HCT116 (cell line): Measurements from ENCODE around the gene RAPGEF3. TPM values are rescaled to one million over a fixed set of nuclear protein-coding genes. Genes with fewer than 3 reads are reported as not detected.
A peak's percentile ranks its signal among the peaks of the same experiment; 100 is the strongest.

Experiments used
- ATAC-seq: fragments of 200-7000 bp; cut with Tn5 transposase; 2 replicates; pipeline ENCODE4 v1.9.1; 2020; ENCODE audit warnings: mild to moderate bottlenecking, moderate library complexity
- BruUV-seq: library from RNA; stranded (reverse); fragments of 400-500 nt; replicated peaks from 2 replicates; lab custom pipeline; 2021; lab: Mats Ljungman, UMichigan
- CTCF ChIA-PET: fragments of 300-600 bp; sonication (Branson Sonifier 250); formaldehyde crosslinking; loops from one replicate; lab custom pipeline; 2021; ENCODE audit warnings: antibody characterized with exemption; lab: Charles Lee
- POLR2A ChIA-PET: fragments of 300-600, 350-600 bp; sonication (Branson Sonifier 250); formaldehyde crosslinking; loops from one replicate; lab custom pipeline; 2021; ENCODE audit warnings: antibody characterized with exemption; lab: Charles Lee
- RAD21 ChIA-PET, 2 experiments: fragments of 300-600 bp; sonication (Branson Sonifier 250); formaldehyde crosslinking; loops; one replicate each; lab custom pipeline; 2023; ENCODE audit warnings: low total read pairs in 2 of 2; ENCODE audit not compliant: uncharacterized antibody in 2 of 2, unreplicated experiment in 2 of 2, low non-redundant PET in 1 of 2; lab: Charles Lee
- DNase-seq: peaks from one replicate; pipeline ENCODE4 v3.0.0-alpha.2; 2010; ENCODE audit warnings: low read depth, low spot score
- H2AFZ ChIP-seq: fragments of 200-600 bp; shearing (Covaris generic), sonication (generic); 2 replicates; pipeline ENCODE4 v1.6.1; 2017; ENCODE audit warnings: low read depth, mixed run types, mixed read lengths, antibody characterized with exemption, low read length; ENCODE audit not compliant: poor library complexity, severe bottlenecking
- H3K27ac ChIP-seq: 2 replicates; pipeline ENCODE4 v1.5.1; 2012; ENCODE audit warnings: low read depth, low read length
- H3K27me3 ChIP-seq: fragments of 200-600 bp; sonication (generic); 2 replicates; pipeline ENCODE4 v1.6.1; 2016; ENCODE audit warnings: mixed run types, low read length, mixed read lengths; ENCODE audit not compliant: insufficient read depth
- H3K36me3 ChIP-seq, 2 experiments: fragments of 200-500 bp in 1 of 2; fragments of 200-600 bp in 1 of 2; sonication (Bioruptor generic) in 1 of 2; sonication (generic) in 1 of 2; 2 replicates each; pipeline versions ENCODE4 v1.5.1 to v1.6.1; 2014 to 2016; ENCODE audit warnings: low read length in 2 of 2, inconsistent platforms in 1 of 2, mixed read lengths in 1 of 2, mixed run types in 1 of 2; ENCODE audit not compliant: insufficient read depth in 2 of 2, control insufficient read depth in 1 of 2
- H3K4me1 ChIP-seq, 2 experiments: fragments of 200-600 bp in 1 of 2; sonication (generic) in 1 of 2; 2 replicates each; pipeline versions ENCODE4 v1.5.1 to v1.6.1; 2012 to 2017; ENCODE audit warnings: low read length in 2 of 2, inconsistent platforms in 1 of 2, mild to moderate bottlenecking in 1 of 2, mixed read lengths in 1 of 2, mixed run types in 1 of 2, moderate library complexity in 1 of 2; ENCODE audit not compliant: insufficient read depth in 2 of 2, control insufficient read depth in 1 of 2
- H3K4me2 ChIP-seq: fragments of 200-600 bp; sonication (generic); 2 replicates; pipeline ENCODE4 v1.6.1; 2017; ENCODE audit warnings: mixed run types, low read length, mixed read lengths
- H3K4me3 ChIP-seq, 2 experiments: fragments of 200-600 bp in 1 of 2; sonication (generic) in 1 of 2; replicated peaks in 1 of 2; 2 replicates each; pipeline ENCODE4 v1.5.1; 2011 to 2016; ENCODE audit warnings: low read length in 2 of 2, control low read depth in 1 of 2, low read depth in 1 of 2, mild to moderate bottlenecking in 1 of 2, mixed read lengths in 1 of 2, mixed run types in 1 of 2
- H3K79me2 ChIP-seq: fragments of 200-600 bp; sonication (generic); 2 replicates; pipeline ENCODE4 v1.6.1; 2017; ENCODE audit warnings: mild to moderate bottlenecking, mixed run types, low read length, moderate library complexity, mixed read lengths; ENCODE audit not compliant: insufficient read depth
- H3K9ac ChIP-seq: fragments of 200-600 bp; sonication (generic); 2 replicates; pipeline ENCODE4 v1.6.1; 2016; ENCODE audit warnings: low read length, mixed read lengths
- H3K9me2 ChIP-seq: fragments of 200-600 bp; sonication (generic), shearing (Covaris generic); 2 replicates; pipeline ENCODE4 v1.6.1; 2017; ENCODE audit warnings: mixed run types, mild to moderate bottlenecking, moderate library complexity; ENCODE audit not compliant: insufficient read depth
- H3K9me3 ChIP-seq, 2 experiments: fragments of 200-500 bp in 1 of 2; fragments of 200-600 bp in 1 of 2; sonication (Bioruptor generic) in 1 of 2; sonication (generic) in 1 of 2; 2 replicates each; pipeline ENCODE4 v1.6.1; 2014 to 2017; ENCODE audit warnings: low read length in 2 of 2, mixed read lengths in 2 of 2, inconsistent platforms in 1 of 2, low read depth in 1 of 2, mild to moderate bottlenecking in 1 of 2, mixed run types in 1 of 2, moderate library complexity in 1 of 2; ENCODE audit not compliant: control insufficient read depth in 1 of 2, insufficient read depth in 1 of 2
- H4K20me1 ChIP-seq: fragments of 200-600 bp; sonication (generic), shearing (Covaris generic); 2 replicates; pipeline ENCODE4 v1.6.1; 2017; ENCODE audit warnings: mixed run types, mild to moderate bottlenecking, moderate library complexity; ENCODE audit not compliant: insufficient read depth
- ATF3 ChIP-seq: IDR thresholded peaks from 2 replicates; pipeline ENCODE4 v1.6.1; 2012
- EGR1 ChIP-seq: IDR thresholded peaks from 2 replicates; pipeline ENCODE4 v1.6.1; 2012; ENCODE audit warnings: low read depth
- ELF1 ChIP-seq: IDR thresholded peaks from 2 replicates; pipeline ENCODE4 v1.6.1; 2012; ENCODE audit warnings: low read depth, borderline replicate concordance
- EZH2 ChIP-seq: fragments of 200-600 bp; sonication (generic); IDR thresholded peaks from 2 replicates; pipeline ENCODE4 v1.6.1; 2017; ENCODE audit warnings: antibody characterized with exemption, mixed run types
- FOSL1 ChIP-seq: IDR thresholded peaks from 2 replicates; pipeline ENCODE4 v1.6.1; 2012; ENCODE audit warnings: low read depth
- MAX ChIP-seq: IDR thresholded peaks from 2 replicates; pipeline ENCODE4 v1.6.1; 2012
- POLR2A ChIP-seq: IDR thresholded peaks from 2 replicates; pipeline ENCODE4 v1.7.0; 2011; ENCODE audit warnings: borderline replicate concordance; ENCODE audit not compliant: insufficient read depth, insufficient read length; ENCODE audit errors: extremely low read depth
- RAD21 ChIP-seq: IDR thresholded peaks from 2 replicates; pipeline ENCODE4 v1.6.1; 2012; ENCODE audit warnings: low read depth, mild to moderate bottlenecking
- SP1 ChIP-seq: IDR thresholded peaks from 2 replicates; pipeline ENCODE4 v1.6.1; 2012; ENCODE audit warnings: low read depth
- TCF7L2 ChIP-seq: IDR thresholded peaks from 2 replicates; pipeline ENCODE4 v1.7.0; 2011; ENCODE audit warnings: borderline replicate concordance, inconsistent platforms; ENCODE audit not compliant: insufficient read depth, insufficient read length; ENCODE audit errors: extremely low read depth
- ZFX ChIP-seq: fragments of 450-650 bp; IDR thresholded peaks from 2 replicates; pipeline ENCODE4 v1.6.1; 2017
- ZNF274 ChIP-seq: fragments of 200-500 bp; sonication (Bioruptor generic); IDR thresholded peaks from 2 replicates; pipeline ENCODE4 v1.6.1; 2014; ENCODE audit warnings: mild to moderate bottlenecking, low read depth, low read length, inconsistent platforms
- intact Hi-C: fragments of 100-400 bp; cut with micrococcal nuclease; formaldehyde crosslinking; loops from 2 replicates; pipeline ENCODE4 v1.10.0; 2022
- total RNA-seq: library from RNA; stranded (reverse); gene quantifications from one replicate; pipeline ENCODE4 v1.2.1, GENCODE V29; 2021; ENCODE audit not compliant: unreplicated experiment
- TF ChIP-seq, protein P1 (sequence below), 3 experiments: fragments of 200-600 bp in 1 of 3; sonication (generic) in 1 of 3; IDR thresholded peaks in 2 of 3; conservative IDR thresholded peaks in 1 of 3; 2 replicates each; pipeline ENCODE4 v1.5.1; 2012 to 2017; ENCODE audit warnings: low read depth in 2 of 3, low read length in 2 of 3, antibody characterized with exemption in 1 of 3, borderline replicate concordance in 1 of 3, control low read depth in 1 of 3, mild to moderate bottlenecking in 1 of 3, mixed read lengths in 1 of 3, mixed run types in 1 of 3, moderate library complexity in 1 of 3; ENCODE audit not compliant: insufficient read depth in 1 of 3
- TF ChIP-seq, protein P2 (sequence below): IDR thresholded peaks from 2 replicates; pipeline ENCODE4 v1.6.1; 2012; ENCODE audit warnings: low read depth

RAPGEF3 gene
- total RNA-seq, 1 experiment from 2014 or later: 1.8 TPM

DNA sequence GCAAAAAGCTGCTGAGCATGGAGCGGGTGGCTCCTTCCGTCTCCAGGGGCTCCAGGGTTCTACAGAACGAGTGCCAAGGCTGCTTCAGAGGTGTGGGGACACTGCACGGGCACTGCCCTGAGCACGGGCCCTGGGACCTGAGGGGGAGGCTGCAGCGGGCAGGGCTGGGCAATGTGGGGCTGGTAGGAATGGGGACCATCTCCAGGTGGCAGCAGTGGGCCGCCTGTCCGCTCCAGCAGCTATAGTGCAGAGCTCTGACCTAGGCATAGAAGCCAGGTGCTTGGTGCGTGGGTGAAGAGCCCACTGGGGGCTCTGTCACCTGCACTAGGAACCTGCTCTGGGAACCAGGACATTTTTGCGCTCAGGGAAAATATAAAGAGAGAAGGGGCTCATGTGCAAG is 38.8 kb upstream of the RAPGEF3 start:
- ATAC-seq (peak; percentile 89), DNase-seq (no peak)
- peak; percentile 86 for TF ChIP-seq RAD21
- no peak for TF ChIP-seq FOSL1
- TF ChIP-seq, protein P1, sequence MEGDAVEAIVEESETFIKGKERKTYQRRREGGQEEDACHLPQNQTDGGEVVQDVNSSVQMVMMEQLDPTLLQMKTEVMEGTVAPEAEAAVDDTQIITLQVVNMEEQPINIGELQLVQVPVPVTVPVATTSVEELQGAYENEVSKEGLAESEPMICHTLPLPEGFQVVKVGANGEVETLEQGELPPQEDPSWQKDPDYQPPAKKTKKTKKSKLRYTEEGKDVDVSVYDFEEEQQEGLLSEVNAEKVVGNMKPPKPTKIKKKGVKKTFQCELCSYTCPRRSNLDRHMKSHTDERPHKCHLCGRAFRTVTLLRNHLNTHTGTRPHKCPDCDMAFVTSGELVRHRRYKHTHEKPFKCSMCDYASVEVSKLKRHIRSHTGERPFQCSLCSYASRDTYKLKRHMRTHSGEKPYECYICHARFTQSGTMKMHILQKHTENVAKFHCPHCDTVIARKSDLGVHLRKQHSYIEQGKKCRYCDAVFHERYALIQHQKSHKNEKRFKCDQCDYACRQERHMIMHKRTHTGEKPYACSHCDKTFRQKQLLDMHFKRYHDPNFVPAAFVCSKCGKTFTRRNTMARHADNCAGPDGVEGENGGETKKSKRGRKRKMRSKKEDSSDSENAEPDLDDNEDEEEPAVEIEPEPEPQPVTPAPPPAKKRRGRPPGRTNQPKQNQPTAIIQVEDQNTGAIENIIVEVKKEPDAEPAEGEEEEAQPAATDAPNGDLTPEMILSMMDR (IDR thresholded peaks at IDR 0.05 in 2 of 3, conservative IDR thresholded peaks at IDR 0.05 in 1 of 3; ENCODE audit: borderline replicate concordance in 1 of 3, insufficient read depth in 1 of 3, low read depth in 2 of 3, low read length in 2 of 3): peak; percentile 47 to 62 (median 51); a peak in 5 of 6 replicates
- RAD21 ChIA-PET: interaction anchor here (0.7 to 1.0 kb wide), 5 partner anchors 32 to 41 kb away, joined by 3 to 25 read pairs (median 4); no protein-coding TSS in a partner anchor
- Histone ChIP-seq H3K79me2 (no peaks in the 10 kb centered on the region; the same call in 1 of the 2 replicates), H3K27me3 (no peaks in the 10 kb centered on the region), H3K9ac (no peak overlapping the region), H3K9me3 (no peaks in the 10 kb centered on the region), H3K4me3 (no peak overlapping the region), H2AFZ (no peak overlapping the region), H3K4me2 (no peak overlapping the region), H4K20me1 (no peaks in the 10 kb centered on the region), H3K27ac (no peak overlapping the region), H3K4me1 (no peaks in the 10 kb centered on the region), H3K9me2 (no peaks in the 10 kb centered on the region), H3K36me3 (peaks cover 0 to 7% of the 10 kb centered on the region in 2 experiments; a peak in 3 of 4 replicates)
- BruUV-seq: no TSS peak
- POLR2A ChIA-PET: no interaction called here
- CTCF ChIA-PET: interaction anchor here (0.6 to 7.7 kb wide), 2 partner anchors 41 to 43 kb away, joined by 3 to 85 read pairs; no protein-coding TSS in a partner anchor
- intact Hi-C loops: loop anchor here (1.0 kb wide), 1 partner anchor 41 kb away; no protein-coding TSS in a partner anchor

DNA sequence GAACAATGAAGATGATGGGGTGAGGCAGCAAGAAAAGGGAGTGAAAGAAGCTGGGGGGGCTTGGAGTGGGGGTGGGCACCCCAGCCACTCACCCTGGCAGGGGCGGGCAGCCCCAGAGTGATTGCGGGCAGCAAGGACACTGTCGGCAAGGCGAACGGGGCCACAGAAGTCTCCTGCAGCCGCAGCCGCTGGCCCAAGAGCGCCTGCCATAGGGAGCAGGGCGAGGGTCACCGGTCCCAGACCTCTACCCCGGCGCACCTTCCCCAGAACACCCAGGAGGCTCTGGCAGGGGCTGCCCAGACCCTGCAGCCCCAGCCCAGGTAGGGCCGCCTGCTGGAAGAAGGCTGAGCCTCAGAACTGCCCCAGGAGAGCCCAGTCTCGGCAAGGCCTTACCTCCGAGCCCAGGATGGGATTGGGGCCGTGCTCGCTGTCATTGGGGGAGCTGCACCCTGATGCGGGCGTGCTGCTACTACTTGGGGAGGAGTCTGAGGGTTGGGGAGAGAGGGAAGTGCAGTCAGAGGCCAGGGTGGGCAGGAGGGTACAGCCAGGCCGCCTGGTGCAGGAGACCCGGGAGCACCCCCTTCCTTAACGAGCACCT is 37.2 kb upstream of the RAPGEF3 start:
- Histone ChIP-seq H3K4me3 (no peak overlapping the region), H3K27ac (no peak overlapping the region), H3K79me2 (no peaks in the 10 kb centered on the region), H3K36me3 (peaks cover 0 to 7% of the 10 kb centered on the region in 2 experiments; a peak in 3 of 4 replicates), H2AFZ (no peak overlapping the region), H3K4me1 (no peaks in the 10 kb centered on the region), H3K4me2 (no peak overlapping the region), H3K27me3 (no peaks in the 10 kb centered on the region), H3K9ac (no peak overlapping the region), H3K9me2 (no peaks in the 10 kb centered on the region), H3K9me3 (no peaks in the 10 kb centered on the region), H4K20me1 (no peaks in the 10 kb centered on the region)
- no peak for DNase-seq
- POLR2A ChIA-PET: no interaction called here
- BruUV-seq: no TSS peak
- intact Hi-C loops: no loop called here
- ATAC-seq: no peak
- RAD21 ChIA-PET: no interaction called here
- CTCF ChIA-PET: interaction anchor here (7.7 kb wide), 1 partner anchor 42 kb away, joined by 85 read pairs; no protein-coding TSS in a partner anchor
- TF ChIP-seq RAD21 (no peak), MAX (no peak), EZH2 (no peak), ELF1 (no peak), SP1 (no peak), TCF7L2 (no peak), EGR1 (no peak), ATF3 (no peak), POLR2A (no peak), ZFX (no peak), ZNF274 (no peak)
- TF ChIP-seq, protein P2, sequence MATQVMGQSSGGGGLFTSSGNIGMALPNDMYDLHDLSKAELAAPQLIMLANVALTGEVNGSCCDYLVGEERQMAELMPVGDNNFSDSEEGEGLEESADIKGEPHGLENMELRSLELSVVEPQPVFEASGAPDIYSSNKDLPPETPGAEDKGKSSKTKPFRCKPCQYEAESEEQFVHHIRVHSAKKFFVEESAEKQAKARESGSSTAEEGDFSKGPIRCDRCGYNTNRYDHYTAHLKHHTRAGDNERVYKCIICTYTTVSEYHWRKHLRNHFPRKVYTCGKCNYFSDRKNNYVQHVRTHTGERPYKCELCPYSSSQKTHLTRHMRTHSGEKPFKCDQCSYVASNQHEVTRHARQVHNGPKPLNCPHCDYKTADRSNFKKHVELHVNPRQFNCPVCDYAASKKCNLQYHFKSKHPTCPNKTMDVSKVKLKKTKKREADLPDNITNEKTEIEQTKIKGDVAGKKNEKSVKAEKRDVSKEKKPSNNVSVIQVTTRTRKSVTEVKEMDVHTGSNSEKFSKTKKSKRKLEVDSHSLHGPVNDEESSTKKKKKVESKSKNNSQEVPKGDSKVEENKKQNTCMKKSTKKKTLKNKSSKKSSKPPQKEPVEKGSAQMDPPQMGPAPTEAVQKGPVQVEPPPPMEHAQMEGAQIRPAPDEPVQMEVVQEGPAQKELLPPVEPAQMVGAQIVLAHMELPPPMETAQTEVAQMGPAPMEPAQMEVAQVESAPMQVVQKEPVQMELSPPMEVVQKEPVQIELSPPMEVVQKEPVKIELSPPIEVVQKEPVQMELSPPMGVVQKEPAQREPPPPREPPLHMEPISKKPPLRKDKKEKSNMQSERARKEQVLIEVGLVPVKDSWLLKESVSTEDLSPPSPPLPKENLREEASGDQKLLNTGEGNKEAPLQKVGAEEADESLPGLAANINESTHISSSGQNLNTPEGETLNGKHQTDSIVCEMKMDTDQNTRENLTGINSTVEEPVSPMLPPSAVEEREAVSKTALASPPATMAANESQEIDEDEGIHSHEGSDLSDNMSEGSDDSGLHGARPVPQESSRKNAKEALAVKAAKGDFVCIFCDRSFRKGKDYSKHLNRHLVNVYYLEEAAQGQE: no peak
